CD14-positive monocyte (primary cell): ENCODE results near the gene IFT172. TPM values are rescaled to one million over a fixed set of nuclear protein-coding genes. Genes with fewer than 3 reads are reported as not detected.

ENCODE experiments used
- DNase-seq, 3 donors: peaks; one replicate each; pipeline ENCODE4 v3.0.0-alpha.2; 2011 to 2022
- H2AFZ ChIP-seq: 2 replicates; pipeline ENCODE4 v1.6.0; 2012; ENCODE audit warnings: mild to moderate bottlenecking, low read depth, low read length, inconsistent platforms; ENCODE audit not compliant: insufficient read depth, poor library complexity, severe bottlenecking
- H3K27ac ChIP-seq, 2 donors: 1 replicate in 1 of 2; 2 replicates in 1 of 2; pipeline ENCODE4 v1.5.1; 2012 to 2013; ENCODE audit warnings: low read length in 2 of 2, control low read depth in 1 of 2, inconsistent platforms in 1 of 2, low read depth in 1 of 2, mild to moderate bottlenecking in 1 of 2
- H3K27me3 ChIP-seq, 2 donors: one replicate each; pipeline versions ENCODE4 v1.6.0 to v1.6.1; 2011 to 2013; ENCODE audit warnings: low read length in 2 of 2; ENCODE audit not compliant: control insufficient read depth in 2 of 2, insufficient read depth in 2 of 2
- H3K36me3 ChIP-seq, 2 donors: replicated peaks in 1 of 2; 1 replicate in 1 of 2; 2 replicates in 1 of 2; pipeline versions ENCODE4 v1.5.1 to v1.6.1; 2012 to 2013; ENCODE audit warnings: low read length in 2 of 2, control low read depth in 1 of 2, inconsistent platforms in 1 of 2, mild to moderate bottlenecking in 1 of 2; ENCODE audit not compliant: insufficient read depth in 2 of 2, control insufficient read depth in 1 of 2
- H3K4me1 ChIP-seq, 2 donors: 1 replicate in 1 of 2; 2 replicates in 1 of 2; pipeline versions ENCODE4 v1.5.1 to v1.6.1; 2012 to 2013; ENCODE audit warnings: low read length in 2 of 2, control low read depth in 1 of 2, inconsistent platforms in 1 of 2, mild to moderate bottlenecking in 1 of 2, moderate library complexity in 1 of 2; ENCODE audit not compliant: insufficient read depth in 2 of 2, control insufficient read depth in 1 of 2
- H3K4me2 ChIP-seq: replicated peaks from 2 replicates; pipeline ENCODE3; 2012; ENCODE audit warnings: low read length, moderate library complexity, mild to moderate bottlenecking; ENCODE audit not compliant: poor library complexity, severe bottlenecking; ENCODE audit errors: extremely low read depth
- H3K4me3 ChIP-seq, 3 experiments: fragments of 200-600 bp in 1 of 3; sonication (generic) in 1 of 3; replicated peaks in 1 of 3; 1 replicate in 2 of 3; 2 replicates in 1 of 3; pipeline ENCODE4 v1.5.1; 2011 to 2013; ENCODE audit warnings: low read length in 3 of 3, mild to moderate bottlenecking in 3 of 3, control low read depth in 2 of 3, low read depth in 2 of 3, inconsistent platforms in 1 of 3, moderate library complexity in 1 of 3
- H3K79me2 ChIP-seq: 2 replicates; pipeline ENCODE4 v1.6.0; 2012; ENCODE audit warnings: mild to moderate bottlenecking, control low read depth, inconsistent platforms, low read length, moderate library complexity; ENCODE audit not compliant: insufficient read depth
- H3K9ac ChIP-seq: 2 replicates; pipeline ENCODE4 v1.6.0; 2017; ENCODE audit warnings: low read length, mild to moderate bottlenecking; ENCODE audit not compliant: insufficient read depth, poor library complexity, severe bottlenecking
- H3K9me3 ChIP-seq, 2 donors: replicated peaks in 1 of 2; 1 replicate in 1 of 2; 2 replicates in 1 of 2; pipeline versions ENCODE4 v1.5.1 to v1.6.1; 2012 to 2013; ENCODE audit warnings: low read length in 2 of 2, control low read depth in 1 of 2; ENCODE audit not compliant: control insufficient read depth in 1 of 2, insufficient read depth in 1 of 2
- H4K20me1 ChIP-seq: 2 replicates; pipeline ENCODE4 v1.6.0; 2012; ENCODE audit warnings: mild to moderate bottlenecking, low read length, control low read depth, moderate library complexity; ENCODE audit not compliant: insufficient read depth
- H3K27ac Mint-ChIP-seq, 7 donors: one replicate each; pipeline ENCODE4 v1.8.0; 2020; ENCODE audit warnings: mild to moderate bottlenecking in 7 of 7, mixed read lengths in 7 of 7, moderate library complexity in 6 of 7, inconsistent platforms in 2 of 7
- H3K27me3 Mint-ChIP-seq, 3 donors: one replicate each; pipeline ENCODE4 v1.8.0; 2021 to 2022; ENCODE audit warnings: low read depth in 3 of 3, mild to moderate bottlenecking in 3 of 3, mixed read lengths in 3 of 3, moderate library complexity in 3 of 3, inconsistent platforms in 1 of 3
- H3K36me3 Mint-ChIP-seq, 2 donors: one replicate each; pipeline ENCODE4 v1.8.0; 2020; ENCODE audit warnings: mixed read lengths in 2 of 2, inconsistent platforms in 1 of 2, mild to moderate bottlenecking in 1 of 2
- H3K4me1 Mint-ChIP-seq: one replicate; pipeline ENCODE4 v1.8.0; 2020; ENCODE audit warnings: mild to moderate bottlenecking, mixed read lengths
- H3K4me3 Mint-ChIP-seq, 2 donors: one replicate each; pipeline ENCODE4 v1.8.0; 2020; ENCODE audit warnings: mild to moderate bottlenecking in 2 of 2, mixed read lengths in 2 of 2, moderate library complexity in 1 of 2
- H3K9me3 Mint-ChIP-seq, 7 donors: one replicate each; pipeline ENCODE4 v1.8.0; 2020 to 2022; ENCODE audit warnings: mixed read lengths in 7 of 7, mild to moderate bottlenecking in 6 of 7, moderate library complexity in 6 of 7, inconsistent platforms in 2 of 7
- CTCF ChIP-seq: fragments of 200-600 bp; IDR thresholded peaks from one replicate; pipeline ENCODE4 v1.8.0; 2022; ENCODE audit warnings: antibody characterized with exemption, mild to moderate bottlenecking
- WGBS: methylation state at CpG from one replicate; pipeline ENCODE4 v1.1.5; 2013; ENCODE audit warnings: missing lambda C conversion rate; ENCODE audit not compliant: insufficient coverage; 5-methylcytosine and 5-hydroxymethylcytosine counted together
- intact Hi-C, 2 donors: fragments of 100-400 bp; cut with micrococcal nuclease; formaldehyde crosslinking; loops; one replicate each; pipeline versions ENCODE4 v1.15.0 to v1.15.1; 2023
- polyA plus RNA-seq, 3 donors: library from polyadenylated mRNA; depleted of rRNA in 1 of 3; unstranded in 2 of 3; stranded (reverse) in 1 of 3; fragments of 300-500 nt in 2 of 3; fragments of >200 nt in 1 of 3; fragmentation: Illumina TruSeq in 2 of 3; gene quantifications; 1 replicate in 2 of 3; 2 replicates in 1 of 3; pipeline ENCODE4 v1.2.3, GENCODE V29; 2012 to 2021

The IFT172 gene
- polyA plus RNA-seq, 3 donors: 1.7 to 12.8 (median 3.6) TPM

GRCh38 chr2:27498975-27499374 is 9.4 kb upstream of the IFT172 start:
- Histone ChIP-seq H2AFZ (no peak overlapping the region), H3K9me3 (peaks cover 0 to 4% of the 10 kb centered on the region in 2 donors), H3K27ac (no peak overlapping the region), H3K36me3 (no peaks in the 10 kb centered on the region), H3K4me3 (no peak overlapping the region), H3K9ac (no peak overlapping the region), H3K4me1 (peaks cover 12 to 22% of the 10 kb centered on the region in 2 donors), H3K4me2 (no peak overlapping the region), H3K79me2 (no peaks in the 10 kb centered on the region), H3K27me3 (peaks cover 35 to 51% of the 10 kb centered on the region in 2 donors), H4K20me1 (no peaks in the 10 kb centered on the region)
- intact Hi-C loops: loop anchor here (10.0 kb wide), 3 partner anchors 86 to 124 kb away; partner anchors contain the start of genes EIF2B4 (in 1 of the 2), SNX17 (in 1 of the 2), ZNF512 (in 1 of the 2) and ZNF513 (in 1 of the 2)
- no peak overlapping the region for H3K27ac Mint-ChIP-seq
- TF ChIP-seq CTCF: no peak
- peaks cover 40 to 52% (median 44%) of the 10 kb centered on the region in 3 donors for H3K27me3 Mint-ChIP-seq
- H3K4me3 Mint-ChIP-seq: no peak overlapping the region
- H3K36me3 Mint-ChIP-seq: peaks cover 11 to 18% of the 10 kb centered on the region in 2 donors
- peaks cover 26% of the 10 kb centered on the region for H3K4me1 Mint-ChIP-seq
- WGBS: no CpG with 5 or more reads among the region's 3 CpGs
- H3K9me3 Mint-ChIP-seq: peaks cover 0 to 15% (median 2%) of the 10 kb centered on the region in 7 donors
- DNase-seq: no peak

GRCh38 chr2:27497288-27497627 is 7.7 kb upstream of the IFT172 start:
- no peak overlapping the region for H3K27ac ChIP-seq
- H3K9me3 Mint-ChIP-seq: peaks cover 0 to 15% (median 4%) of the 10 kb centered on the region in 7 donors
- H3K4me3 ChIP-seq: no peak overlapping the region
- peaks cover 0 to 4% of the 10 kb centered on the region in 2 donors for H3K9me3 ChIP-seq
- no peak overlapping the region for H2AFZ ChIP-seq
- DNase-seq: no peak
- peaks cover 26% of the 10 kb centered on the region for H3K4me1 Mint-ChIP-seq
- peaks cover 44 to 59% of the 10 kb centered on the region in 2 donors for H3K27me3 ChIP-seq
- H3K4me3 Mint-ChIP-seq: peak overlapping the region in 1 of 2 donors; percentile 72
- H3K27me3 Mint-ChIP-seq: peaks cover 55 to 69% (median 60%) of the 10 kb centered on the region in 3 donors
- peaks cover 13 to 22% of the 10 kb centered on the region in 2 donors for H3K36me3 Mint-ChIP-seq
- TF ChIP-seq CTCF: no peak
- no peak overlapping the region for H3K9ac ChIP-seq
- WGBS: 100% methylated on average over 1 of the region's 4 CpGs
- no peaks in the 10 kb centered on the region for H4K20me1 ChIP-seq
- H3K27ac Mint-ChIP-seq: peak overlapping the region in 1 of 7 donors; percentile 13
- H3K36me3 ChIP-seq: no peaks in the 10 kb centered on the region
- no peaks in the 10 kb centered on the region for H3K79me2 ChIP-seq
- intact Hi-C loops: loop anchor here (10.0 kb wide), 3 partner anchors 88 to 122 kb away; partner anchors contain the start of genes EIF2B4 (in 1 of the 2), SNX17 (in 1 of the 2), ZNF512 (in 1 of the 2) and ZNF513 (in 1 of the 2)
- peaks cover 12 to 22% of the 10 kb centered on the region in 2 donors for H3K4me1 ChIP-seq
- no peak overlapping the region for H3K4me2 ChIP-seq
